K562 treated with DMSO at 1 percent for 48 hours (cell line): ENCODE data around the gene FAM90A26. TPM values are rescaled to one million over a fixed set of nuclear protein-coding genes. Genes with fewer than 3 reads are reported as not detected.

Experiments used
- total RNA-seq: library from RNA; unstranded; fragments of 300-600 nt; gene quantifications from 2 replicates; pipeline ENCODE4 v1.2.3, GENCODE V29; 2022; ENCODE audit warnings: low replicate concordance; ENCODE audit errors: extremely low read depth

Gene FAM90A26
- total RNA-seq, result not detected in 2 replicates

GRCh38 chr4:9169791-9170459 is at the start of gene FAM90A26:
TSS of gene FAM90A26 (plus strand) at chr4:9170409. CDS start at chr4:9173173, 2,764 bp downstream.

GRCh38 chr4:9210357-9210756 is 40.1 kb downstream of the FAM90A26 start, which contains the start of gene USP17L10:
TSS of gene USP17L10 (plus strand) at chr4:9210657. CDS start at chr4:9210657, 0 bp downstream.

GRCh38 chr4:9215105-9215504 is 44.9 kb downstream of the FAM90A26 start, which contains the start of gene USP17L11:
TSS of gene USP17L11 (plus strand) at chr4:9215405. CDS start at chr4:9215405, 0 bp downstream.

GRCh38 chr4:9219852-9220251 is 49.6 kb downstream of the FAM90A26 start, which contains the start of gene USP17L12:
TSS of gene USP17L12 (plus strand) at chr4:9220152. CDS start at chr4:9220152, 0 bp downstream.

GRCh38 chr4:9224596-9224995 is 54.4 kb downstream of the FAM90A26 start, which contains the start of gene USP17L13:
TSS of gene USP17L13 (plus strand) at chr4:9224896. CDS start at chr4:9224896, 0 bp downstream.

Other genes starting within 250 kb of the FAM90A26 start
- not detected in 2 replicates for gene USP17L10, start 40.2 kb downstream of the FAM90A26 start, total RNA-seq
- not detected in 2 replicates for gene USP17L11, start 45.0 kb downstream of the FAM90A26 start, total RNA-seq
- gene USP17L12, start 49.7 kb downstream of the FAM90A26 start, total RNA-seq, result not detected in 2 replicates
- not detected in 2 replicates for gene USP17L13, start 54.5 kb downstream of the FAM90A26 start, total RNA-seq
- gene USP17L15, start 64.0 kb downstream of the FAM90A26 start, total RNA-seq, result not detected in 2 replicates
- gene USP17L17, start 73.5 kb downstream of the FAM90A26 start, total RNA-seq, result not detected in 2 replicates
- gene USP17L18, start 78.2 kb downstream of the FAM90A26 start, total RNA-seq, result not detected in 2 replicates
- not detected in 2 replicates for gene USP17L19, start 83.0 kb downstream of the FAM90A26 start, total RNA-seq
- not detected in 2 replicates for gene USP17L20, start 87.7 kb downstream of the FAM90A26 start, total RNA-seq
- not detected in 2 replicates for gene USP17L21, start 92.5 kb downstream of the FAM90A26 start, total RNA-seq
- not detected in 2 replicates for gene USP17L22, start 97.2 kb downstream of the FAM90A26 start, total RNA-seq
- not detected in 2 replicates for gene USP17L24, start 154.8 kb downstream of the FAM90A26 start, total RNA-seq
- gene USP17L25, start 159.5 kb downstream of the FAM90A26 start, total RNA-seq, result not detected in 2 replicates
- not detected in 2 replicates for gene USP17L26, start 164.2 kb downstream of the FAM90A26 start, total RNA-seq
- not detected in 2 replicates for gene USP17L5, start 169.0 kb downstream of the FAM90A26 start, total RNA-seq
- not detected in 2 replicates for gene USP17L27, start 173.7 kb downstream of the FAM90A26 start, total RNA-seq
- gene USP17L28, start 178.5 kb downstream of the FAM90A26 start, total RNA-seq, result not detected in 2 replicates
- not detected in 2 replicates for gene USP17L29, start 183.2 kb downstream of the FAM90A26 start, total RNA-seq
- not detected in 2 replicates for gene USP17L30, start 192.7 kb downstream of the FAM90A26 start, total RNA-seq